Osteoblast (primary cell): ENCODE data around the gene FBXO28. TPM values are rescaled to one million over a fixed set of nuclear protein-coding genes. Genes with fewer than 3 reads are reported as not detected.

Experiments
- DNase-seq: peaks from one replicate; pipeline ENCODE4 v3.0.0; 2011; ENCODE audit warnings: low spot score, mixed read lengths; ENCODE audit not compliant: insufficient read length; ENCODE audit errors: missing footprints
- H2AFZ ChIP-seq: 2 replicates; pipeline ENCODE4 v1.6.0; 2011; ENCODE audit warnings: mild to moderate bottlenecking, low read length
- H3K27ac ChIP-seq: 2 replicates; pipeline ENCODE4 v1.5.1; 2011; ENCODE audit warnings: mild to moderate bottlenecking, low read depth, low read length, moderate library complexity
- H3K27me3 ChIP-seq: 2 replicates; pipeline ENCODE4 v1.6.0; 2012; ENCODE audit warnings: mild to moderate bottlenecking, control low read depth, inconsistent platforms, low read length, moderate library complexity; ENCODE audit not compliant: insufficient read depth
- H3K36me3 ChIP-seq: 2 replicates; pipeline ENCODE4 v1.5.1; 2011; ENCODE audit warnings: mild to moderate bottlenecking, low read length, control low read depth, moderate library complexity; ENCODE audit not compliant: insufficient read depth
- H3K4me1 ChIP-seq: 2 replicates; pipeline ENCODE4 v1.5.1; 2011; ENCODE audit warnings: mild to moderate bottlenecking, low read length, control low read depth, moderate library complexity; ENCODE audit not compliant: insufficient read depth
- H3K4me2 ChIP-seq: 2 replicates; pipeline ENCODE4 v1.6.0; 2011; ENCODE audit warnings: mild to moderate bottlenecking, low read length; ENCODE audit not compliant: insufficient read depth
- H3K4me3 ChIP-seq: fragments of 200-600 bp; sonication (generic); 3 replicates; pipeline ENCODE4 v1.5.1; 2012; ENCODE audit warnings: mild to moderate bottlenecking, low read length, inconsistent platforms; ENCODE audit not compliant: insufficient read depth
- H3K79me2 ChIP-seq: 2 replicates; pipeline ENCODE4 v1.6.0; 2012; ENCODE audit warnings: mild to moderate bottlenecking, low read length, control low read depth, inconsistent platforms; ENCODE audit not compliant: insufficient read depth
- H3K9me3 ChIP-seq: 2 replicates; pipeline ENCODE4 v1.5.1; 2011; ENCODE audit warnings: low read depth, low read length, control low read depth
- H4K20me1 ChIP-seq: 2 replicates; pipeline ENCODE4 v1.6.0; 2012; ENCODE audit warnings: mild to moderate bottlenecking, low read length, control low read depth; ENCODE audit not compliant: insufficient read depth
- total RNA-seq: library from RNA; depleted of rRNA; stranded (reverse); fragments of >200 nt; gene quantifications from 2 replicates; pipeline ENCODE4 v1.2.3, GENCODE V29; 2012
- TF ChIP-seq, protein P1 (sequence below): IDR thresholded peaks from 2 replicates; pipeline ENCODE4 v1.5.1; 2011; ENCODE audit warnings: mild to moderate bottlenecking, low read depth, low read length, moderate library complexity; ENCODE audit errors: extremely low read depth

FBXO28 gene
- total RNA-seq, 1 donor: 35.5 TPM

DNA sequence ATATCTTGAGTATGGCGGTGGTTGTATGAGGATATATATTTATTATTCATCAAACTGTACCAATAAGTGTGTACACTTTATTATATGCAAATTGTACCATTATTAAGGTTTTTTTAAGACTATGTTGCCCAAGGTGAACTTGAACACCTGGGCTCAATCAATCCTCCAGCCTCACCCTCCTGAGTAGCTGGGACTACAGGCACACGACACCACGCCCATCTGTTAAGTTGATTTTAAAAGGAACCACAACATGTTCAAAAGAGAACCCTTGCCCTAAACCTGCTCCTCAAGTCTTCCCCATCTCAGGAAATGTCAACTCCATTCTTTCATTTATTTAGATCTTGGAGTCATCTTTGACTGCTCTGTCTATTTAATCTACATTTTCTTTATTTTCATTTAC is 24.3 kb upstream of the FBXO28 start:
- Histone ChIP-seq H3K4me1 (no peaks in the 10 kb centered on the region), H3K27me3 (peaks cover 10% of the 10 kb centered on the region), H2AFZ (no peak overlapping the region), H3K36me3 (no peaks in the 10 kb centered on the region), H3K27ac (no peak overlapping the region), H3K4me3 (no peak overlapping the region), H3K4me2 (no peak overlapping the region), H4K20me1 (no peaks in the 10 kb centered on the region), H3K79me2 (no peaks in the 10 kb centered on the region), H3K9me3 (no peaks in the 10 kb centered on the region)
- no peak for DNase-seq
- TF ChIP-seq, protein P1, sequence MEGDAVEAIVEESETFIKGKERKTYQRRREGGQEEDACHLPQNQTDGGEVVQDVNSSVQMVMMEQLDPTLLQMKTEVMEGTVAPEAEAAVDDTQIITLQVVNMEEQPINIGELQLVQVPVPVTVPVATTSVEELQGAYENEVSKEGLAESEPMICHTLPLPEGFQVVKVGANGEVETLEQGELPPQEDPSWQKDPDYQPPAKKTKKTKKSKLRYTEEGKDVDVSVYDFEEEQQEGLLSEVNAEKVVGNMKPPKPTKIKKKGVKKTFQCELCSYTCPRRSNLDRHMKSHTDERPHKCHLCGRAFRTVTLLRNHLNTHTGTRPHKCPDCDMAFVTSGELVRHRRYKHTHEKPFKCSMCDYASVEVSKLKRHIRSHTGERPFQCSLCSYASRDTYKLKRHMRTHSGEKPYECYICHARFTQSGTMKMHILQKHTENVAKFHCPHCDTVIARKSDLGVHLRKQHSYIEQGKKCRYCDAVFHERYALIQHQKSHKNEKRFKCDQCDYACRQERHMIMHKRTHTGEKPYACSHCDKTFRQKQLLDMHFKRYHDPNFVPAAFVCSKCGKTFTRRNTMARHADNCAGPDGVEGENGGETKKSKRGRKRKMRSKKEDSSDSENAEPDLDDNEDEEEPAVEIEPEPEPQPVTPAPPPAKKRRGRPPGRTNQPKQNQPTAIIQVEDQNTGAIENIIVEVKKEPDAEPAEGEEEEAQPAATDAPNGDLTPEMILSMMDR: no peak

DNA sequence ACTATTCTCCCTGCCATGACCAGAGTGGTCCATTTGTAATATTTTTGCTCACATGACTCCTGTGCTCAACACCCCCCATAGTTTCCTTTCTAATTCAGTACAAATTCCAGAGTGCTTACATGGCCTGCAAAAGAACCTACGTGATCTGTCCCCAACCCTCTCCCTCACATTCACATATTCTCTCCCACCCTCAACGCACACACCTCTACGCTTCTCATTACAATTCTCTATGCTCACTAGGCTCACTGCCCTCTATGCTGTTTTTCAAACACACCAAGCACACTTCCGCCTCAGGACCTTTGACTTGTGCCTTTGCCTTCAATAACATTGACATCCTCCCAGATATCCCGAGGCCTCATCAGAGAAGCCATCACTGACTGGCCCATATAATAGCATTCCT is 23.8 kb upstream of the FBXO28 start:
- DNase-seq: no peak
- Histone ChIP-seq H3K36me3 (no peaks in the 10 kb centered on the region), H3K4me2 (no peak overlapping the region), H4K20me1 (no peaks in the 10 kb centered on the region), H3K27me3 (peaks cover 10% of the 10 kb centered on the region), H2AFZ (no peak overlapping the region), H3K4me1 (no peaks in the 10 kb centered on the region), H3K79me2 (no peaks in the 10 kb centered on the region), H3K27ac (no peak overlapping the region), H3K4me3 (no peak overlapping the region), H3K9me3 (no peaks in the 10 kb centered on the region)
- TF ChIP-seq, protein P1: no peak

DNA sequence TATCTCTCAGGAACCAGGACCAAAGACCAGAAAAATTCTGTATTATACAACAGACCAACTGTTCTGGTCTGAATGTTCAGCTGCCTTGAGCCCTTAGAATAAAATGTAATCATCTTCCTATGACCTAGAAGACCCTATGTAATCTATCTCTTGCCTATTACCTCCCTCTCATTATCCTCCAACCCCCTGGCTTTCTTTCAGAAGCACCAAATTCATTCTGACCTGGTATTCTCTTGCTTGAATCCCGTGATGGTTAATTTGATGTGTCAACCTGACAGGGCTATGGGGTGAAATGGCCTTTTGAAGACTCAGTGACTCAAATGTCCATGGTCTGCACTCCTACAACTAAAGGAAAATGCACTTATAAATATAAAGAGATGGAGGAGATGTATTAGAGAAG is 21.8 kb upstream of the FBXO28 start:
- DNase-seq: no peak

DNA sequence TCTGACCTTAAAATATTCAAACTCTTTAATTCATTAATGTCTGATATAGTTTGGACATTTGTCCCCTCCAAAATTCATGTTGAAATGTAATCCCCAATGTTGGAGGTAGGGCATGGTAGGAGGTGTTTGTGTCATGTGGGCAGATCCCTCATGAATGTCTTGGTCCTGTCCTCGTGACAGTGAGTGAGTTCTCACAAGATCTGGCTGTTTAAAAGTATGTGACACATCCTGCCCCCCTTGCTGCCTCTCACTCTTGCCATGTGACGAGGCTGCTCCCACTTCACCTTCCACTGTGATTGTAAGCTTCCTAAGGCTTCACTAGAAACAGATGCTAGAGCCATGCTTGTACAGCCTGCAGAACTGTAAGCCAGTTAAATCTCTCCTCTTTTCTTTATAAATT is 21.3 kb upstream of the FBXO28 start:
- Histone ChIP-seq H4K20me1 (no peaks in the 10 kb centered on the region), H3K27me3 (peaks cover 23% of the 10 kb centered on the region)

More for the DNA sequence above, 21.8 kb upstream of the FBXO28 start:
- H3K79me2 ChIP-seq: no peaks in the 10 kb centered on the region
- H3K4me3 ChIP-seq: no peak overlapping the region
- H3K27ac ChIP-seq: no peak overlapping the region
- no peaks in the 10 kb centered on the region for H3K36me3 ChIP-seq
- TF ChIP-seq, protein P1: no peak
- H2AFZ ChIP-seq: no peak overlapping the region
- no peaks in the 10 kb centered on the region for H3K9me3 ChIP-seq
- no peaks in the 10 kb centered on the region for H3K4me1 ChIP-seq
- H3K27me3 ChIP-seq: peaks cover 23% of the 10 kb centered on the region
- H4K20me1 ChIP-seq: no peaks in the 10 kb centered on the region
- no peak overlapping the region for H3K4me2 ChIP-seq

More for the DNA sequence above, 21.3 kb upstream of the FBXO28 start:
- H3K27ac ChIP-seq: no peak overlapping the region
- no peak overlapping the region for H3K4me3 ChIP-seq
- no peaks in the 10 kb centered on the region for H3K36me3 ChIP-seq
- H3K9me3 ChIP-seq: no peaks in the 10 kb centered on the region
- H3K79me2 ChIP-seq: no peaks in the 10 kb centered on the region
- no peaks in the 10 kb centered on the region for H3K4me1 ChIP-seq
- no peak overlapping the region for H2AFZ ChIP-seq
- no peak for DNase-seq
- H3K4me2 ChIP-seq: no peak overlapping the region
- TF ChIP-seq, protein P1: no peak
